ENCODE data around the gene PSMB9. TPM values are rescaled to one million over a fixed set of nuclear protein-coding genes. Genes with fewer than 3 reads are reported as not detected.
A peak's percentile ranks its signal among the peaks of the same experiment; 100 is the strongest.

The PSMB9 gene
- total and polyA plus RNA-seq, 2 experiments from 2014 or later: 5.1 to 12.3 TPM

- Histone ChIP-seq H3K9me2 (ENCODE audit: insufficient read depth) (no peaks in the 10 kb centered on the region), H3K27ac (no peak overlapping the region), H3K36me3 (ENCODE audit: low read depth) (no peaks in the 10 kb centered on the region), H2AFZ (no peak overlapping the region), H3K4me1 (ENCODE audit: insufficient read depth) (peaks cover 8% of the 10 kb centered on the region; the same call in 1 of the 2 replicates), H3K4me2 (ENCODE audit: unreplicated experiment) (no peak overlapping the region), H3K27me3 (replicated peaks; ENCODE audit: insufficient read depth) (no peaks in the 10 kb centered on the region), H3K9ac (no peak overlapping the region), H3K4me3 (no peak overlapping the region), H3K9me3 (ENCODE audit: low read depth) (no peaks in the 10 kb centered on the region), H3K79me2 (ENCODE audit: insufficient read depth) (0 out of 2 replicates have a peak, but pooled peaks cover 4% of the 10 kb centered on the region), H3F3A (ENCODE audit: insufficient read depth) (peaks cover 15% of the 10 kb centered on the region), H4K20me1 (ENCODE audit: insufficient read depth) (no peaks in the 10 kb centered on the region)
- TF ChIP-seq EZH2phosphoT487 (IDR thresholded peaks at IDR 0.05; ENCODE audit: insufficient read depth, low read depth) (no peak), EZH2 (IDR thresholded peaks at IDR 0.05; ENCODE audit: insufficient read depth, poor library complexity, severe bottlenecking) (no peak)
- DNase-seq: no peak
- whole genome bisulfite sequencing, 2 experiments (ENCODE audit: low coverage in 1 of 2, low lambda C conversion rate in 2 of 2, missing lambda C conversion rate in 2 of 2): 95 to 96% methylated on average over 16 of the region's 16 CpGs
- in situ Hi-C loops (cut with MboI): no loop called here
Measured at GRCh38 chr6:32835167-32835893, 18.7 kb upstream of the PSMB9 start.

GRCh38 chr6:32836873-32837272, 17.1 kb upstream of the PSMB9 start:
- H3K4me3 ChIP-seq: no peak overlapping the region
- in situ Hi-C loops (cut with MboI): no loop called here
- no peak overlapping the region for H2AFZ ChIP-seq
- DNase-seq: no peak
- H3K9me3 ChIP-seq (ENCODE audit: low read depth): no peaks in the 10 kb centered on the region
- no peak overlapping the region for H3K4me2 ChIP-seq (ENCODE audit: unreplicated experiment)
- no peaks in the 10 kb centered on the region for H4K20me1 ChIP-seq (ENCODE audit: insufficient read depth)
- peaks cover 8% of the 10 kb centered on the region; the same call in 1 of the 2 replicates for H3K4me1 ChIP-seq (ENCODE audit: insufficient read depth)
- no peak for TF ChIP-seq EZH2phosphoT487 (IDR thresholded peaks at IDR 0.05; ENCODE audit: insufficient read depth, low read depth)
- peaks cover 17% of the 10 kb centered on the region for H3F3A ChIP-seq (ENCODE audit: insufficient read depth)
- H3K9ac ChIP-seq: no peak overlapping the region
- no peak overlapping the region for H3K27ac ChIP-seq
- no peaks in the 10 kb centered on the region for H3K9me2 ChIP-seq (ENCODE audit: insufficient read depth)
- WGBS, 2 experiments (ENCODE audit: low coverage in 1 of 2, low lambda C conversion rate in 2 of 2, missing lambda C conversion rate in 2 of 2): 97 to 98% methylated on average over 2 of the region's 2 CpGs
- no peaks in the 10 kb centered on the region for H3K36me3 ChIP-seq (ENCODE audit: low read depth)
- H3K79me2 ChIP-seq (ENCODE audit: insufficient read depth): 0 out of 2 replicates have a peak, but pooled peaks cover 4% of the 10 kb centered on the region
- H3K27me3 ChIP-seq (replicated peaks; ENCODE audit: insufficient read depth): no peaks in the 10 kb centered on the region

- 35 to 40% methylated on average over 11 of the region's 12 CpGs for WGBS, 2 experiments (ENCODE audit: low coverage in 1 of 2, low lambda C conversion rate in 2 of 2, missing lambda C conversion rate in 2 of 2)
- Histone ChIP-seq H3K4me1 (ENCODE audit: insufficient read depth) (peaks cover 8% of the 10 kb centered on the region; the same call in 1 of the 2 replicates), H3F3A (ENCODE audit: insufficient read depth) (peaks cover 17% of the 10 kb centered on the region), H3K9ac (peak overlapping the region; percentile 89), H3K36me3 (ENCODE audit: low read depth) (no peaks in the 10 kb centered on the region), H2AFZ (peak overlapping the region; percentile 88), H3K4me3 (peak overlapping the region; percentile 84), H3K27me3 (replicated peaks; ENCODE audit: insufficient read depth) (no peaks in the 10 kb centered on the region), H4K20me1 (ENCODE audit: insufficient read depth) (no peaks in the 10 kb centered on the region), H3K79me2 (ENCODE audit: insufficient read depth) (0 out of 2 replicates have a peak, but pooled peaks cover 4% of the 10 kb centered on the region), H3K9me2 (ENCODE audit: insufficient read depth) (no peaks in the 10 kb centered on the region), H3K9me3 (ENCODE audit: low read depth) (no peaks in the 10 kb centered on the region), H3K4me2 (ENCODE audit: unreplicated experiment) (peak overlapping the region; percentile 86), H3K27ac (peak overlapping the region; percentile 87)
- TF ChIP-seq EZH2 (IDR thresholded peaks at IDR 0.05; ENCODE audit: insufficient read depth, poor library complexity, severe bottlenecking) (no peak), EZH2phosphoT487 (IDR thresholded peaks at IDR 0.05; ENCODE audit: insufficient read depth, low read depth) (no peak)
- peak; percentile 41 for DNase-seq
- in situ Hi-C loops (cut with MboI): no loop called here
Measured at GRCh38 chr6:32837651-32838113, 16.3 kb upstream of the PSMB9 start.

DNA sequence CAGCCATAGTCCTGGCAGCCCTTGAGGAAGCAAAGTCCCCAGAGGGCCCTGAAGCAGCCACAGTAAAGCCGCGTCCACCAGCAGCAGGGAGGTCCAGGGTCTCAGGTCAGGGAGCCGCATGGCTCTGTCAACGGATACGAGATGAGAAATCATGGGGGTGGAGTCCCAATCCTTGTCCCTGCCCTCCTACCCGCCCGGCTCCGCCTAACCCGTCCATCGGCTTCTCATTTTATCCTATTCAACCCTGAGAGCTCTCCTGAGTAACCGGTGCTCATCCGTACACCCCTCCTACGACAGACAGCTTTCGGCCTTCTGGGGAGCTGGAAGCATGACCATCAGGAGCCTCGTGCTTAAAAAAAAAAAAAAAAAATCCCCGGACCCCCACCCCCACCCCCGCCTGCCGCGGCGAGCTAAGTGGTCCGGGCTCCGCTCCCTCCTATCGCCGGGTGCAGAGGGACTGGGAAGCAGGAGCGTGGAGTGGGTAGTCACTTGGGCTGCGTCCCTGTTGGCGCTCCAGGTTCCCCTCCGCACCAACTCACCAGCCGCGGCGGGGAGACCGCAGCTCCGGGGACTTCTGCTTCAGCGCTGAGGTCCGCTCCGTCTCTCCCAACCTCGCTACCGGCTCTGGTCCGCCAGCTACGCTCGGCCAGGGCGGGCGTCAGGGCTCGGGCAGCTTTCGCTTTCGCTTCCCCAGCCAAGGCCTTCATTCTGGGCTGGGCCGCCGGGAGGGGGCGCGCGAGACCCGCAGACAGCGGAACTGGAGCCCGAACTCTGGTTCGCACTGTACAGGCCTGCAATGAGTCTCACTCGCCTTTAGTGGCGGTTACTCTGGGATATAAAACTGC, 15.7 kb upstream of the PSMB9 start, which contains the start of gene TAP2:
TAP2 (minus strand) TSS at position 626 of the 845 bp plus-strand sequence; CDS start at position 120, 506 bp downstream.
- peak within 1 kb of the TSS; percentile 89 for H3K9ac ChIP-seq

More for the DNA sequence above, 15.7 kb upstream of the PSMB9 start, which contains the start of gene TAP2:
- WGBS, 2 experiments (ENCODE audit: low coverage in 1 of 2, low lambda C conversion rate in 2 of 2, missing lambda C conversion rate in 2 of 2): 1 to 2% methylated on average over 53 to 57 of the region's 57 CpGs
- H3K4me2 ChIP-seq (ENCODE audit: unreplicated experiment): peak within 1 kb of the TSS; percentile 86
- peaks cover 8% of the 10 kb centered on the region; the same call in 1 of the 2 replicates for H3K4me1 ChIP-seq (ENCODE audit: insufficient read depth)
- in situ Hi-C loops (cut with MboI): no loop called here
- DNase-seq: peak; percentile 96
- peak within 1 kb of the TSS; percentile 87 for H3K27ac ChIP-seq
- 0 out of 2 replicates have a peak, but pooled peaks cover 4% of the 10 kb centered on the region for H3K79me2 ChIP-seq (ENCODE audit: insufficient read depth)
- H3F3A ChIP-seq (ENCODE audit: insufficient read depth): peaks cover 17% of the 10 kb centered on the region
- TF ChIP-seq EZH2 (IDR thresholded peaks at IDR 0.05; ENCODE audit: insufficient read depth, poor library complexity, severe bottlenecking) (no peak), EZH2phosphoT487 (IDR thresholded peaks at IDR 0.05; ENCODE audit: insufficient read depth, low read depth) (no peak)
- H3K36me3 ChIP-seq (ENCODE audit: low read depth): no peaks in the 10 kb centered on the region
- no peaks in the 10 kb centered on the region for H3K9me3 ChIP-seq (ENCODE audit: low read depth)
- H3K9me2 ChIP-seq (ENCODE audit: insufficient read depth): no peaks in the 10 kb centered on the region
- no peaks in the 10 kb centered on the region for H3K27me3 ChIP-seq (replicated peaks; ENCODE audit: insufficient read depth)
- H2AFZ ChIP-seq: peak within 1 kb of the TSS; percentile 88
- peak within 1 kb of the TSS; percentile 84 for H3K4me3 ChIP-seq
- no peaks in the 10 kb centered on the region for H4K20me1 ChIP-seq (ENCODE audit: insufficient read depth)

Data from GM23248 (cell line).